SIG-M5 (cell line): ENCODE measurements around the gene CCDC77.
A peak's percentile ranks its signal among the peaks of the same experiment; 100 is the strongest.

Experiments used
- DNase-seq: peaks from one replicate; lab custom pipeline; 2025; lab: John Stamatoyannopoulos, UW

The CCDC77 gene

DNA sequence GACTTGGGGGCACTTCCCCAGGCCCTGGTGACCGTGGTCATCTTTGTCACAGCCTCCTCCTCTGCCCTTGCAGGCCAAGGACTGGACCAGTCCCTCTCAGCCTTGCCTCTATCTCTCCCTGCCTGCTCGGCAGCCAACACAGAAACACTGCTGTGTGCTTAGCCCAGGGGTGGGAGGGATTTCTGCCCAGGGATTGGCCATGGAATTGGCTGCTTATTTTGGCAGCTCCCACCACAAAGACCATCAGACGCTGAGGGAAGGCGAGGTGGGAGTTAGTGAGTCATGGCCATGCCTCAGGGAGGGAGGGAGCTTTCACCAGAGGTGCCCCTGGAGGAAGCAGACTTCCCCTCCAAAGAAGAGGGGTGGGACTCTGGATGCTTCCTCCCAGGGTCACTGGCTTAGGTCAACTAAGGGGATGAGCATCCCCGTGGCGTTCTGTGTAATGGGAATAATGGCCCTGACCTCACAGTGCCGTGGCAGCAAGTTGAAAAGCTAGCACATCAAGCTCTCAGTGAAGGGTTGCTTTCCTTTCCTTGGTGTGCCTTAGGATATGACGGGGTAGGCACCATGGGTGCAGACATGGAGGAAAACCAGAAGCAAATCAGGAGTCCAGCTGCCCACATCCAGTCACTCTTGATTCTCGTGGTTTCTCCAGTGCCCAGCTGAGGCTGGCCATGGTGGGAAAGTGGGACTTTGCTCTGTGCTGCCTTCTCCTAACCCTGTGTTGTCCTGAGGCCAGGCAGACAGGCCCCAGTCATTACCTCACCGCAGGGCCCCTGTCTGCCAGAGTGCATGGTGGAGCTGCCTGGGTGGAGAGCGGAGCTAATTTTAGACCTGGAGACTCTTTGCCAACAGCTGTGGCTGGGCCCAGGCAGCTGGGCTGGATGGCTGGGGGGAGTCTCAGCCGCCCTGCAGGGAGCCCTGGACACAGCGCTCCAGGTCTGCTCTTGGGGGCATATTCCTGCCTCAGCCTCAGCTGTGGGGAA is 79.7 kb downstream of the CCDC77 start:
- peak; percentile 20 for DNase-seq

DNA sequence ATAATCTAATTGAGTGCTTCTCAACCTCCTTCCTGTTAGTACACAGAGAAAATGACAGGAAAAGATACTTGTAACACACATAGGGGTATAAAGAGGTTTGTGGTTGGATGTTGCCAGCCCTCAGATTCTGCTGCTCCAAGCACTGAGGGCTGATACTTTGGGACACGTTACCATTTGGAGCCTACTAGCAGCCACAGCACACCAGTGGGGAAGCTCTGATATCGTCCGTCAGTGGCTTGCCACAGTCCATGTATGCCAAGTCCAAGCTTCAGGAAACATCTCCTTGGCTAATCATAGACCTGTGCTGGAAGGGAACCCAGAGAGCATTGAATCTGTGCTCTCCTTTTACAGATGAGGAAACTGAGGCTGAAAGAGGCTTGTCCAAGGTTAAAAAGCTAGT is 80.6 kb downstream of the CCDC77 start:
- no peak for DNase-seq

DNA sequence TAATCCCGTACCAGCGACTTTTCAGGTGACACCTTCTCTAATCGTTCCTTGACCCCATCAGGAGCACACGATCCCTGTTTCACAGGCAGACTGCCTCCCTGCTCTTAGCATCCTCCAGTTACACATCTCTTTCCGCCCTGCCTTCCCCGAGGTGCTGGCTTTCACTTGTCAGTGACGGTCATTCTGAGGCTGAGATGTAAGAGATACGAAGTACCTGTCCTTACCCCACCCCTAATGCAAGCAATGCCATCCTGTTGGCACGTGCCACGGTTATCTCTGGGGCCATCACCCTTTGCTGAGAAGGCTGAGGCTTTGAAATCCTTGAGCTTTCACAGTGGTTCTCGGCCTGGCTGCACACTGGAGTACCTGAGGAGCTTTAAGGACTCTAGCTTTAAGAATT is 82.7 kb downstream of the CCDC77 start:
- no peak for DNase-seq

DNA sequence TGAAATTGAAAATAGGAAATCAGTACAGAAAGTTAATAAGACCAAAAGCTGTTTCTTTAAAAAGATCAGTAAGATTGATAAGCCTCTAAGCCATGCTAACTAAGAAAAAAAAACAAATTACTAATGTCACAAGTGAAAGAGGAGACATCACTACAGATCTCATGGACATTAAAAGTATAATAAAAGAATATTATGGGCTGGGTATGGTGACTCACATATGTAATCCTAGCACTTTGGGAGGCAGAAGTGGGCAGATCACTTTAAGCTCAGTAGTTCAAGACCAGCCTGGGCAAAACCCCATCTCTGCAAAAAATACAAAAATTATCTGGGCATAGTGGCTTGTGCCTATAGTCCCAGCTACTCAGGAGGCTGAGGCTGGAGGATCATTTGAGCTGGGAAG is 88.8 kb downstream of the CCDC77 start:
- no peak for DNase-seq
